Body of pancreas (tissue), 4 donors: ENCODE results near the gene CDC42EP5. TPM values are rescaled to one million over a fixed set of nuclear protein-coding genes. Genes with fewer than 3 reads are reported as not detected.

Experiments used
- ATAC-seq: fragments of 150-250 bp; one replicate; pipeline ENCODE4 v1.9.1; 2016
- DNase-seq, 4 donors: peaks; one replicate each; pipeline ENCODE4 v3.0.0-alpha.2; 2019
- H3K27ac ChIP-seq, 4 donors: fragments of 200-600 bp; sonication (generic); 1 replicate in 3 of 4; 2 replicates in 1 of 4; pipeline versions ENCODE4 v1.5.1 to v1.6.1; 2016 to 2019; ENCODE audit warnings: mild to moderate bottlenecking in 1 of 4, mixed read lengths in 1 of 4, moderate library complexity in 1 of 4
- H3K27me3 ChIP-seq, 2 donors: fragments of 200-600 bp; sonication (generic); one replicate each; pipeline ENCODE4 v1.6.0; 2016; ENCODE audit warnings: mild to moderate bottlenecking in 1 of 2
- H3K36me3 ChIP-seq, 2 donors: fragments of 200-600 bp; sonication (generic); replicated peaks in 1 of 2; 2 replicates each; pipeline ENCODE4 v1.5.1; 2016; ENCODE audit warnings: low read depth in 2 of 2; ENCODE audit not compliant: insufficient read depth in 1 of 2
- H3K4me1 ChIP-seq: fragments of 200-600 bp; sonication (generic); one replicate; pipeline ENCODE4 v1.6.0; 2016
- H3K4me3 ChIP-seq, 2 donors: fragments of 200-600 bp; sonication (generic); 1 replicate in 1 of 2; 2 replicates in 1 of 2; pipeline ENCODE4 v1.5.1; 2016 to 2019
- H3K9me3 ChIP-seq, 3 donors: fragments of 200-600 bp; sonication (generic); 1 replicate in 2 of 3; 2 replicates in 1 of 3; pipeline ENCODE4 v1.5.1; 2016
- POLR2A ChIP-seq, 3 donors: fragments of 450-650 bp; IDR thresholded peaks; one replicate each; pipeline ENCODE4 v1.6.1; 2016; ENCODE audit warnings: antibody characterized with exemption in 3 of 3, mild to moderate bottlenecking in 2 of 3
- WGBS, 2 donors: methylation state at CpG; one replicate each; pipeline ENCODE4 v1.1.5; 2017; 5-methylcytosine and 5-hydroxymethylcytosine counted together
- intact Hi-C: fragments of 100-400 bp; cut with DNase I; formaldehyde crosslinking; loops from one replicate; pipeline ENCODE4 v1.15.1; 2023
- total RNA-seq, 2 donors: library from RNA; depleted of rRNA; stranded (reverse); fragments of >200 nt; gene quantifications; one replicate each; pipeline ENCODE4 v1.1.0, GENCODE V29; 2016
- TF ChIP-seq, protein P1 (sequence below), 7 experiments: fragments of 450-650 bp in 4 of 7; fragments of 200-600 bp in 3 of 7; sonication (generic) in 3 of 7; IDR thresholded peaks; one replicate each; pipeline ENCODE4 v1.5.1; 2016 to 2019; ENCODE audit warnings: antibody characterized with exemption in 7 of 7

CDC42EP5 gene
- total RNA-seq, 2 donors from 2014 or later, result 18.2 to 92.9 TPM

DNA sequence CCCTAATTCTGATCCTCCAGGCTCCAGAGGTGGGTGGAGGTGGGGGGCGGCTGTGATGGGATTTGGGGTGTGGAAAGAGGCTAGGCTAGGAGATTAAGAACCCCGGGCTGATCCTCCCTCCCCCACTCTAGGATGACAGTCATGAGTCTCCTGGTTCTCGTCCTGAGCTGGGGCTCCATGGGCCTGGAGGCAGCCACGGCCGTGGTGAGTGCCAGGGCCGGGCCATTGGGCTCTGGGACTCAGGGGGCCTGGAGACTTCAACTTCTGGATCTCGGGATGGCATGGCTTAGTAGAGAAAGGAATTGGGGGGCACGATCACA is 44.0 kb downstream of the CDC42EP5 start:
- ATAC-seq (no peak), DNase-seq (no peak)
- TF ChIP-seq, protein P1, sequence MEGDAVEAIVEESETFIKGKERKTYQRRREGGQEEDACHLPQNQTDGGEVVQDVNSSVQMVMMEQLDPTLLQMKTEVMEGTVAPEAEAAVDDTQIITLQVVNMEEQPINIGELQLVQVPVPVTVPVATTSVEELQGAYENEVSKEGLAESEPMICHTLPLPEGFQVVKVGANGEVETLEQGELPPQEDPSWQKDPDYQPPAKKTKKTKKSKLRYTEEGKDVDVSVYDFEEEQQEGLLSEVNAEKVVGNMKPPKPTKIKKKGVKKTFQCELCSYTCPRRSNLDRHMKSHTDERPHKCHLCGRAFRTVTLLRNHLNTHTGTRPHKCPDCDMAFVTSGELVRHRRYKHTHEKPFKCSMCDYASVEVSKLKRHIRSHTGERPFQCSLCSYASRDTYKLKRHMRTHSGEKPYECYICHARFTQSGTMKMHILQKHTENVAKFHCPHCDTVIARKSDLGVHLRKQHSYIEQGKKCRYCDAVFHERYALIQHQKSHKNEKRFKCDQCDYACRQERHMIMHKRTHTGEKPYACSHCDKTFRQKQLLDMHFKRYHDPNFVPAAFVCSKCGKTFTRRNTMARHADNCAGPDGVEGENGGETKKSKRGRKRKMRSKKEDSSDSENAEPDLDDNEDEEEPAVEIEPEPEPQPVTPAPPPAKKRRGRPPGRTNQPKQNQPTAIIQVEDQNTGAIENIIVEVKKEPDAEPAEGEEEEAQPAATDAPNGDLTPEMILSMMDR (IDR thresholded peaks at IDR 0.05), result no peak
- no peak for TF ChIP-seq POLR2A (IDR thresholded peaks at IDR 0.05)
- no peaks in the 10 kb centered on the region for H3K9me3 ChIP-seq
- 38 to 50% methylated on average over 1 to 8 of the region's 8 CpGs for WGBS, 2 donors
- peaks cover 41% of the 10 kb centered on the region for H3K4me1 ChIP-seq
- no peaks in the 10 kb centered on the region for H3K36me3 ChIP-seq
- H3K27ac ChIP-seq, result peak overlapping the region in 2 of 4 donors; percentile 80 to 86
- no peak overlapping the region for H3K4me3 ChIP-seq
- no peaks in the 10 kb centered on the region for H3K27me3 ChIP-seq
- intact Hi-C loops, result no loop called here

GRCh38 chr19:54428323-54429175 is 44.5 kb downstream of the CDC42EP5 start:
- ATAC-seq (no peak), DNase-seq (no peak)
- Histone ChIP-seq H3K4me3 (no peak overlapping the region), H3K27ac (peak overlapping the region in 1 of 4 donors; percentile 80), H3K27me3 (no peaks in the 10 kb centered on the region), H3K9me3 (no peaks in the 10 kb centered on the region), H3K36me3 (no peaks in the 10 kb centered on the region), H3K4me1 (peaks cover 36% of the 10 kb centered on the region)
- WGBS, 2 donors, result 57 to 66% methylated on average over 7 to 11 of the region's 11 CpGs
- intact Hi-C loops, result no loop called here
- TF ChIP-seq, protein P1 (IDR thresholded peaks at IDR 0.05), result no peak
- no peak for TF ChIP-seq POLR2A (IDR thresholded peaks at IDR 0.05)

DNA sequence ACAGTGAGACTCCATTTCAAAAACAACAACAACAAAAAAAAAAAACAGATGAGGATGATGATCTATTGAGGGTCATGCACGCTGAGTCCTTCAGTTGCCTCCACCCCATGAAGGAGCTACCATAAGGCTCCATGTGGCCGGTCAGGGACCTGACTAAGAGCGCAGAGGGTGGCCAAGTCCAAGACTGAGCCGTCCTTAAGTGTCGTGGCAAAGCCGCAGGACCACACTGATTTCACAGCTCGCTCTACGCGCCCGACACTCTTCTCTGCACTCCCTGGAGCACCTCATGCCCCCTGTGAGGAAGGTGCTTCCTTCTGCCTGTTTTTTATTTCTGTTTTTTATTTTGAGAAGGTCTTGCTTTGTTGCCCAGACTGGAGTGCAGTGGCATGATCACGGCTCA is 45.5 kb downstream of the CDC42EP5 start:
- Histone ChIP-seq H3K27ac (no peak overlapping the region), H3K27me3 (no peaks in the 10 kb centered on the region), H3K36me3 (no peaks in the 10 kb centered on the region), H3K4me1 (peaks cover 32% of the 10 kb centered on the region), H3K9me3 (no peaks in the 10 kb centered on the region), H3K4me3 (no peak overlapping the region)
- WGBS, 2 donors, result 82 to 89% methylated on average over 11 of the region's 11 CpGs
- intact Hi-C loops, result no loop called here
- no peak for ATAC-seq
- DNase-seq, result no peak
- TF ChIP-seq POLR2A (IDR thresholded peaks at IDR 0.05), result no peak
- TF ChIP-seq, protein P1 (IDR thresholded peaks at IDR 0.05), result no peak

DNA sequence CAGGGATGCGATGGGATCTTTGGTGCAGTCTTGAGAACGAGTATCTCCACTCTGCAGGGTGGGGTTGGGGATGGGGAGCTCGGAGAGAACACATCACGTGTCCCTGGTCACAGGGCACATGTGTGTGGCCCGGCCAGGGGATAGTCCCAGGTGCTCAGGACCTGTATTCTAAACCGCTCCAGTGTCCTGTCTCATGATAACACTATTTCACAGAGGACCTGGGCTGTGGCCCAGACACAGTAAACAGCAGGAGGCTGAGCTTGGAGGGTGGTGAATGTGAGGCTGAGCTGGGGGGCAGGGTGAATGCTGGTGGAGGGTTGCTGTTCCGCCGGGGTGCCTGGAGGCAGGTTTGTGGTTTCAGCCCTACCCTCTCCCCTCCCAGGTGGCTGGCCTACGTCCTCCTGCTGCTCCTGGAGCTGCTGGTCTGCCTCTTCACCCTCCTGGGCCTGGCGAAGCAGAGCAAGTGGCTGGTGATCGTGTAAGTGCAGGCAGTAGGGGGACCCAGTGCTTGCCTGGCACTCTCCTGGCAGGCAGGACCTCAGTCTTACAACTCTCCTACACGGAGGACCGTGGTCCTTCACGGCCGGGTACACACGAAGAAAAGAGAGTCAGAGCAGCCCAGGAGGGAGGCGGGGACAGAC is 46.7 kb downstream of the CDC42EP5 start:
- no peak for TF ChIP-seq POLR2A (IDR thresholded peaks at IDR 0.05)
- TF ChIP-seq, protein P1 (IDR thresholded peaks at IDR 0.05), result no peak
- Histone ChIP-seq H3K36me3 (no peaks in the 10 kb centered on the region), H3K4me1 (peaks cover 20% of the 10 kb centered on the region), H3K9me3 (no peaks in the 10 kb centered on the region), H3K4me3 (no peak overlapping the region), H3K27ac (no peak overlapping the region), H3K27me3 (no peaks in the 10 kb centered on the region)
- 53 to 58% methylated on average over 16 to 17 of the region's 17 CpGs for WGBS, 2 donors
- intact Hi-C loops, result no loop called here
- ATAC-seq (no peak), DNase-seq (no peak)
